ENCODE data around the gene NACC1.
"Not testable (repeated sequence)": the region's sequence is repeated elsewhere in the genome, so short reads cannot be mapped to it uniquely, and the experiment has no call there.

The NACC1 gene

DNA sequence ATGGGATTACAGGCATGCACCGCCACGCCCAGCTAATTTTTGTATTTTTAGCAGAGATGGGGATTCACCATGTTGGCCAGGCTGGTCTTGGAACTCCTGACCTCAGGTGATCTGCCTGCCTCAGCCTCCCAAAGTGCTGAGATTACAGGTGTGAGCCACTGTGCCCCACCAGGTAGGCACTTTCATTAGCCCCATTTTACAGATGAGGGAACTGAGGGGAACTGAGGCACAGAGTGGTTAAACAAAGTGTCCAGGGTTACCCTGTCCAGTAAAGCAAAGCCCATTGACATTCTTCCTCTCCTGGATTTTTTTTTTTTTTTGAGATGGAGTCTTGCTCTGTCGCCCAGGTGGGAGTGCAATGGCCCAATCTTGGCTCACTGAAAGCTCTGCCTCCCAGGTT is 48.1 kb downstream of the NACC1 start:
- H3K36me3 ChIP-seq (ENCODE audit: control insufficient read depth in 2 of 2, insufficient read depth in 2 of 2, low read length in 2 of 2); H3K9me3 ChIP-seq (ENCODE audit: control insufficient read depth in 2 of 2, low read length in 2 of 2); H3K4me3 ChIP-seq (ENCODE audit: low read length in 2 of 2); H3K27me3 ChIP-seq (ENCODE audit: control insufficient read depth in 2 of 2, insufficient read depth in 2 of 2, low read length in 2 of 2); H3K9ac ChIP-seq (ENCODE audit: low read depth in 1 of 2, low read length in 2 of 2): not testable (repeated sequence)
- Histone ChIP-seq H3K4me1 (ENCODE audit: control insufficient read depth in 2 of 2, insufficient read depth in 2 of 2, low read length in 2 of 2) (peaks cover 54 to 67% of the 10 kb centered on the region in 2 donors), H3K27ac (ENCODE audit: low read depth in 2 of 2, low read length in 2 of 2) (peak overlapping the region; percentile 94 to 99)

DNA sequence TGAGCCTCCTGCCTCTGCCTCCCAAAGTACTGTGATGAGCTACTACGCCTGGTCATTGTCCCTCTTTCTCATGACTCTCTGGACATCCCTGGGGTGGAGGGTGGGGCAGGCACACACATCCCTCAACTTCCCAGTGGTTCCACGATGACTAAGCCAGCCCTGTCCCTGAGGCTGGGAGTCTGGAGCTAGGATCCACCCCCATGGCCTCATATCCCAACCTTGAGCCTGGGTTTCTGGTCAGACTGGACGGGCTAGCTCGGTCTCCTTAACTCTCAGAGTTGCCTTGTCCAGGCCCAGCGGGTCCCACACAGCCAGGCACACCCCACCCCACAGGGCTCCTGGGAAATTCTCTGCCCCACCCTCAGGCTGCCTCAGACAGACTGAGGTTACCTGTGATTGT is 51.7 kb downstream of the NACC1 start:
- H3K36me3 ChIP-seq (ENCODE audit: control insufficient read depth in 2 of 2, insufficient read depth in 2 of 2, low read length in 2 of 2): no peaks in the 10 kb centered on the region
- H3K4me1 ChIP-seq (ENCODE audit: control insufficient read depth in 2 of 2, insufficient read depth in 2 of 2, low read length in 2 of 2): peaks cover 37 to 53% of the 10 kb centered on the region in 2 donors
- H3K9me3 ChIP-seq (ENCODE audit: control insufficient read depth in 2 of 2, low read length in 2 of 2): no peaks in the 10 kb centered on the region
- H3K9ac ChIP-seq (ENCODE audit: low read depth in 1 of 2, low read length in 2 of 2): peak overlapping the region in 1 of 2 donors; percentile 39
- peak overlapping the region; percentile 65 to 99 for H3K27ac ChIP-seq (ENCODE audit: low read depth in 2 of 2, low read length in 2 of 2)
- H3K27me3 ChIP-seq (ENCODE audit: control insufficient read depth in 2 of 2, insufficient read depth in 2 of 2, low read length in 2 of 2): no peaks in the 10 kb centered on the region
- no peak overlapping the region for H3K4me3 ChIP-seq (ENCODE audit: low read length in 2 of 2)

GRCh38 chr19:13171146-13171545 is 53.1 kb downstream of the NACC1 start:
- Histone ChIP-seq H3K27me3 (ENCODE audit: control insufficient read depth in 2 of 2, insufficient read depth in 2 of 2, low read length in 2 of 2) (no peaks in the 10 kb centered on the region), H3K27ac (ENCODE audit: low read depth in 2 of 2, low read length in 2 of 2) (no peak overlapping the region), H3K36me3 (ENCODE audit: control insufficient read depth in 2 of 2, insufficient read depth in 2 of 2, low read length in 2 of 2) (no peaks in the 10 kb centered on the region), H3K4me3 (ENCODE audit: low read length in 2 of 2) (no peak overlapping the region), H3K4me1 (ENCODE audit: control insufficient read depth in 2 of 2, insufficient read depth in 2 of 2, low read length in 2 of 2) (peaks cover 32 to 43% of the 10 kb centered on the region in 2 donors), H3K9ac (ENCODE audit: low read depth in 1 of 2, low read length in 2 of 2) (no peak overlapping the region), H3K9me3 (ENCODE audit: control insufficient read depth in 2 of 2, low read length in 2 of 2) (no peaks in the 10 kb centered on the region)

- peak overlapping the region; percentile 27 to 44 for H3K4me3 ChIP-seq (ENCODE audit: low read length in 2 of 2)
- H3K4me1 ChIP-seq (ENCODE audit: control insufficient read depth in 2 of 2, insufficient read depth in 2 of 2, low read length in 2 of 2): peaks cover 24 to 39% of the 10 kb centered on the region in 2 donors
- peak overlapping the region; percentile 38 to 61 for H3K9ac ChIP-seq (ENCODE audit: low read depth in 1 of 2, low read length in 2 of 2)
- no peaks in the 10 kb centered on the region for H3K27me3 ChIP-seq (ENCODE audit: control insufficient read depth in 2 of 2, insufficient read depth in 2 of 2, low read length in 2 of 2)
- H3K27ac ChIP-seq (ENCODE audit: low read depth in 2 of 2, low read length in 2 of 2): peak overlapping the region; percentile 56 to 70
- no peaks in the 10 kb centered on the region for H3K9me3 ChIP-seq (ENCODE audit: control insufficient read depth in 2 of 2, low read length in 2 of 2)
- H3K36me3 ChIP-seq (ENCODE audit: control insufficient read depth in 2 of 2, insufficient read depth in 2 of 2, low read length in 2 of 2): no peaks in the 10 kb centered on the region
Observed at GRCh38 chr19:13172346-13173138, 54.5 kb downstream of the NACC1 start.

GRCh38 chr19:13173139-13173737 is 55.2 kb downstream of the NACC1 start:
- no peaks in the 10 kb centered on the region for H3K36me3 ChIP-seq (ENCODE audit: control insufficient read depth in 2 of 2, insufficient read depth in 2 of 2, low read length in 2 of 2)
- no peaks in the 10 kb centered on the region for H3K9me3 ChIP-seq (ENCODE audit: control insufficient read depth in 2 of 2, low read length in 2 of 2)
- H3K27ac ChIP-seq (ENCODE audit: low read depth in 2 of 2, low read length in 2 of 2): no peak overlapping the region
- no peak overlapping the region for H3K9ac ChIP-seq (ENCODE audit: low read depth in 1 of 2, low read length in 2 of 2)
- no peak overlapping the region for H3K4me3 ChIP-seq (ENCODE audit: low read length in 2 of 2)
- H3K27me3 ChIP-seq (ENCODE audit: control insufficient read depth in 2 of 2, insufficient read depth in 2 of 2, low read length in 2 of 2): no peaks in the 10 kb centered on the region
- H3K4me1 ChIP-seq (ENCODE audit: control insufficient read depth in 2 of 2, insufficient read depth in 2 of 2, low read length in 2 of 2): peaks cover 19 to 34% of the 10 kb centered on the region in 2 donors

DNA sequence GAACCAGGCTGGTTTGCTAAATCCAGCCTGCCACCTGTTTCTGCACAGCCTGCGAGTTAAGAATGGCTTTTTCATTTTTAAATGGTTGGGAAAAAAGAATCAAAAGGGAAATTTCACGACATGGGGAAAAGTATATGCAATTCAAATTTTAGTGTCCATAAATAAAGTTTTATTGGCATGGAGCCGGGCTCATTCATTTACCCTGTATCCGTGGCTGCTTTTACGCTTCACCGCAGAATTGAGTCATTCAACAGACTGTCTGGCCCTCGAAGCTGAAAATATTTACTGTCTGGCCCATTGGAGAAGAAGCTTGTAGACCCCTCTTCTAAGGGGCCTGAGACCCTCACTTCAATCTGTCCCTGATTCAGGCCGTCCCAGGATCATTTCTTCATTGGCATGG is 58.3 kb downstream of the NACC1 start:
- no peaks in the 10 kb centered on the region for H3K9me3 ChIP-seq (ENCODE audit: control insufficient read depth in 2 of 2, low read length in 2 of 2)
- H3K9ac ChIP-seq (ENCODE audit: low read depth in 1 of 2, low read length in 2 of 2): no peak overlapping the region
- H3K4me3 ChIP-seq (ENCODE audit: low read length in 2 of 2): no peak overlapping the region
- no peaks in the 10 kb centered on the region for H3K36me3 ChIP-seq (ENCODE audit: control insufficient read depth in 2 of 2, insufficient read depth in 2 of 2, low read length in 2 of 2)
- H3K27ac ChIP-seq (ENCODE audit: low read depth in 2 of 2, low read length in 2 of 2): no peak overlapping the region
- H3K27me3 ChIP-seq (ENCODE audit: control insufficient read depth in 2 of 2, insufficient read depth in 2 of 2, low read length in 2 of 2): no peaks in the 10 kb centered on the region
- H3K4me1 ChIP-seq (ENCODE audit: control insufficient read depth in 2 of 2, insufficient read depth in 2 of 2, low read length in 2 of 2): peaks cover 13 to 18% of the 10 kb centered on the region in 2 donors

DNA sequence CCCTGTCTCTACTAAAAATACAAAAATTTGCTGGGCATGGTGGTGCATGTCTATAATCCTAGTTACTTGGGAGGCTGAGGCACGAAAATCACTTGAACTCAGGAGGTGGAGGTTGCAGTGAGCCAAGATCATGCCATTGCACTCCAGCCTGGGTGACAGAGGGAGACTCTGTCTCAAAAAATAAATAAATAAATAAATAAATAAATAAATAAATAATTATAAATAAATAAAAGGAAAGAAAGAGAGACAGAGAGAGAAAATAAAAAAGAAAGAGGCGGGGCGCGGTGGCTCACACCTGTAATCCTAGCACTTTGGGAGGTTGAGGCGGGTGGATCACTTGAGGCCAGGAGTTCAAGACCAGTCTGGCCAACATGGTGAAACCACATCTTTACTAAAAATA is 59.5 kb downstream of the NACC1 start:
- H3K27ac ChIP-seq (ENCODE audit: low read depth in 2 of 2, low read length in 2 of 2); H3K4me3 ChIP-seq (ENCODE audit: low read length in 2 of 2); H3K9me3 ChIP-seq (ENCODE audit: control insufficient read depth in 2 of 2, low read length in 2 of 2); H3K9ac ChIP-seq (ENCODE audit: low read depth in 1 of 2, low read length in 2 of 2); H3K36me3 ChIP-seq (ENCODE audit: control insufficient read depth in 2 of 2, insufficient read depth in 2 of 2, low read length in 2 of 2); H3K27me3 ChIP-seq (ENCODE audit: control insufficient read depth in 2 of 2, insufficient read depth in 2 of 2, low read length in 2 of 2): not testable (repeated sequence)
- peaks cover 14 to 16% of the 10 kb centered on the region in 2 donors for H3K4me1 ChIP-seq (ENCODE audit: control insufficient read depth in 2 of 2, insufficient read depth in 2 of 2, low read length in 2 of 2)

GRCh38 chr19:13178291-13178690 is 60.2 kb downstream of the NACC1 start:
- not testable (repeated sequence) for H3K4me3 ChIP-seq (ENCODE audit: low read length in 2 of 2); H3K27ac ChIP-seq (ENCODE audit: low read depth in 2 of 2, low read length in 2 of 2); H3K9ac ChIP-seq (ENCODE audit: low read depth in 1 of 2, low read length in 2 of 2); H3K27me3 ChIP-seq (ENCODE audit: control insufficient read depth in 2 of 2, insufficient read depth in 2 of 2, low read length in 2 of 2); H3K9me3 ChIP-seq (ENCODE audit: control insufficient read depth in 2 of 2, low read length in 2 of 2); H3K36me3 ChIP-seq (ENCODE audit: control insufficient read depth in 2 of 2, insufficient read depth in 2 of 2, low read length in 2 of 2)
- H3K4me1 ChIP-seq (ENCODE audit: control insufficient read depth in 2 of 2, insufficient read depth in 2 of 2, low read length in 2 of 2): peaks cover 10% of the 10 kb centered on the region in 2 donors

- peaks cover 6 to 9% of the 10 kb centered on the region in 2 donors for H3K4me1 ChIP-seq (ENCODE audit: control insufficient read depth in 2 of 2, insufficient read depth in 2 of 2, low read length in 2 of 2)
- H3K9me3 ChIP-seq (ENCODE audit: control insufficient read depth in 2 of 2, low read length in 2 of 2): no peaks in the 10 kb centered on the region
- peak overlapping the region in 1 of 2 donors; percentile 5 for H3K27ac ChIP-seq (ENCODE audit: low read depth in 2 of 2, low read length in 2 of 2)
Observed at GRCh38 chr19:13181747-13182388, 63.8 kb downstream of the NACC1 start.

DNA sequence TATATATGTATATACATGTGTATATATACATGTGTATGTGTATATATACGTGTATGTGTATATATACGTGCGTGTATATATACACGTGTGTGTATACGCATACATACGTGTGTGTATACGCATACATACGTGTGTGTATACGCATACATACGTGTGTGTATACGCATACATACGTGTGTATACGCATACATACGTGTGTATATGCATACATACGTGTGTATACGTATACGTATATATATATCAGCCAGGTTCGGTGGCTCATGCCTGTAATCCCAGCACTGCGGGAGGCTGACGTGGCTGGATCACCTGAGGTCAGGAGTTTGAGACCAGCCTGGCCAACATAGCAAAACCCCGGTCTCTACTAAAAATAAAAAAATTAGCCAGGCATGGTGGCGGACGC is 66.9 kb downstream of the NACC1 start:
- not testable (repeated sequence) for H3K36me3 ChIP-seq (ENCODE audit: control insufficient read depth in 2 of 2, insufficient read depth in 2 of 2, low read length in 2 of 2); H3K27ac ChIP-seq (ENCODE audit: low read depth in 2 of 2, low read length in 2 of 2); H3K4me1 ChIP-seq (ENCODE audit: control insufficient read depth in 2 of 2, insufficient read depth in 2 of 2, low read length in 2 of 2); H3K9ac ChIP-seq (ENCODE audit: low read depth in 1 of 2, low read length in 2 of 2); H3K4me3 ChIP-seq (ENCODE audit: low read length in 2 of 2); H3K9me3 ChIP-seq (ENCODE audit: control insufficient read depth in 2 of 2, low read length in 2 of 2); H3K27me3 ChIP-seq (ENCODE audit: control insufficient read depth in 2 of 2, insufficient read depth in 2 of 2, low read length in 2 of 2)

More at GRCh38 chr19:13181747-13182388, 63.8 kb downstream of the NACC1 start:
- Histone ChIP-seq H3K4me3 (ENCODE audit: low read length in 2 of 2) (no peak overlapping the region), H3K36me3 (ENCODE audit: control insufficient read depth in 2 of 2, insufficient read depth in 2 of 2, low read length in 2 of 2) (no peaks in the 10 kb centered on the region), H3K9ac (ENCODE audit: low read depth in 1 of 2, low read length in 2 of 2) (no peak overlapping the region), H3K27me3 (ENCODE audit: control insufficient read depth in 2 of 2, insufficient read depth in 2 of 2, low read length in 2 of 2) (no peaks in the 10 kb centered on the region)

All from mucosa of rectum (tissue), 2 donors.